Fibroblast of pulmonary artery (primary cell): ENCODE measurements around the gene SCYGR6.
"Not testable (repeated sequence)": the region's sequence is repeated elsewhere in the genome, so short reads cannot be mapped to it uniquely, and the experiment has no call there.

Experiments used
- DNase-seq: peaks from one replicate; pipeline ENCODE4 v3.0.0-alpha.2; 2010; ENCODE audit warnings: low read depth
- H3K4me3 ChIP-seq: replicated peaks from 2 replicates; pipeline ENCODE4 v1.5.1; 2011; ENCODE audit warnings: low read depth, mild to moderate bottlenecking, control low read depth, low read length, moderate library complexity
- TF ChIP-seq, protein P1 (sequence below): IDR thresholded peaks from 2 replicates; pipeline ENCODE4 v1.5.1; 2011; ENCODE audit warnings: mild to moderate bottlenecking, control low read depth, low read length, inconsistent platforms; ENCODE audit errors: missing control alignments

Gene SCYGR6

DNA sequence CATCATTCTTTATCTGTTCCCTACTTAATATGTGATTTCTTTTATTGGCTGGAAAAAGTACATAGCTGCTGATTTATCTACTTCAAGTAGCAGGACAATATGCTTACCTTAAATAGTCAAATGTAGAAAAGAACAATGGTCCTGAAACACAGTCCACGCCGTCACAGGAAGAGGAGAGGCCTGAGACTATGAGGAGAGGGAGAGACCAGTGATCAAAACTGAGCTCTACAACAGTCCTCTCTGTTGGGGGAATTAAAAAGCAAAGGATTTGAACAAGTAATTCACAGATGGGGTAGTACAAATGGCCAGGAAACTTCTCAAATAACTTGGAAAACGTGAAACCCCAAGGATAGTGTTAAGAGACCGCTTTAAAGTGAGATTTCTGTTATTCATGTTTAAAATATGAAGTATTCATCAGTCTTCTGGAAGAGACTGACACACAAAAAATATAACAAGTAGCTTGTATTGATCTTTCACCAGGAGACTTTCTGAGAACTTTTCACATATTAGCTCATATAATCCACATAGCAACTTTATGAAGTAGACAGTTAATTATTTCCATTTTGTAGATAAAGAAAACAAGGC is 41.3 kb upstream of the SCYGR6 start:
- TF ChIP-seq, protein P1, sequence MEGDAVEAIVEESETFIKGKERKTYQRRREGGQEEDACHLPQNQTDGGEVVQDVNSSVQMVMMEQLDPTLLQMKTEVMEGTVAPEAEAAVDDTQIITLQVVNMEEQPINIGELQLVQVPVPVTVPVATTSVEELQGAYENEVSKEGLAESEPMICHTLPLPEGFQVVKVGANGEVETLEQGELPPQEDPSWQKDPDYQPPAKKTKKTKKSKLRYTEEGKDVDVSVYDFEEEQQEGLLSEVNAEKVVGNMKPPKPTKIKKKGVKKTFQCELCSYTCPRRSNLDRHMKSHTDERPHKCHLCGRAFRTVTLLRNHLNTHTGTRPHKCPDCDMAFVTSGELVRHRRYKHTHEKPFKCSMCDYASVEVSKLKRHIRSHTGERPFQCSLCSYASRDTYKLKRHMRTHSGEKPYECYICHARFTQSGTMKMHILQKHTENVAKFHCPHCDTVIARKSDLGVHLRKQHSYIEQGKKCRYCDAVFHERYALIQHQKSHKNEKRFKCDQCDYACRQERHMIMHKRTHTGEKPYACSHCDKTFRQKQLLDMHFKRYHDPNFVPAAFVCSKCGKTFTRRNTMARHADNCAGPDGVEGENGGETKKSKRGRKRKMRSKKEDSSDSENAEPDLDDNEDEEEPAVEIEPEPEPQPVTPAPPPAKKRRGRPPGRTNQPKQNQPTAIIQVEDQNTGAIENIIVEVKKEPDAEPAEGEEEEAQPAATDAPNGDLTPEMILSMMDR = no peak
- DNase-seq = peak; percentile 26
- no peak overlapping the region for H3K4me3 ChIP-seq

DNA sequence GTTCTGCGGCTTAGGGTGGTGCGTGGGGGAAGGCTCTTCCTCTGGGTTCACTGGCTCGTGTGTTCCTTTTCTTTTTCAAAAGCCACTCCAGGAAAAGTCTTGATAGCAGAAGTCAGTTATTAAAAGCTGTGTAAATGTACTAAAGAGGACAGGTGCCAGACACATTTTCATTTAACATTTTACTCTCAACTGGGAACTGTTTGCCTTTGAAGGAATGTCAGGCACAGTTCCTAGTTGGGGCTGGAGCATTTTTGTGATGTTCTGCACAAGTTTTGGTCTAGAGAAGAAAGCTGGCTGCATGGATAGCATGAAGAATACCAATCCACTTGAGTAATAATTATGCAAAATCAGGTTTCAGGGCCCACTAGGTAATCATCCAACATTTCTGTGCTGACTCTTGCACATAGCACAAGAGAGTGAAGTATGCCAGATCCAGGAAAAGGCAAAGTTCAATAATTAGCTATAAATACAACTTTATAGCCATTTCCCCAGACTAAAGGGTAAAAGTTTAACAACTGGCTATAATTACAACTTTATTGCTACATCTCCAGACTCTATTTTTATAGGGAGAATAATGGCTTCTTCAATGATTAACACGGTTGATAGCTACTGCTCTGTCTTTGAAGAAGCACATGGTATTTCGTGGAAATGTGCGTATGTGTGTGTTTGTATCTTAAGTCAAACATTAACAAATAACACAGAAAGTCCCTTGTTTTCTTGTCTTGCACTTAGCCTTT is 37.4 kb upstream of the SCYGR6 start:
- DNase-seq = no peak
- TF ChIP-seq, protein P1 = no peak
- no peak overlapping the region for H3K4me3 ChIP-seq

DNA sequence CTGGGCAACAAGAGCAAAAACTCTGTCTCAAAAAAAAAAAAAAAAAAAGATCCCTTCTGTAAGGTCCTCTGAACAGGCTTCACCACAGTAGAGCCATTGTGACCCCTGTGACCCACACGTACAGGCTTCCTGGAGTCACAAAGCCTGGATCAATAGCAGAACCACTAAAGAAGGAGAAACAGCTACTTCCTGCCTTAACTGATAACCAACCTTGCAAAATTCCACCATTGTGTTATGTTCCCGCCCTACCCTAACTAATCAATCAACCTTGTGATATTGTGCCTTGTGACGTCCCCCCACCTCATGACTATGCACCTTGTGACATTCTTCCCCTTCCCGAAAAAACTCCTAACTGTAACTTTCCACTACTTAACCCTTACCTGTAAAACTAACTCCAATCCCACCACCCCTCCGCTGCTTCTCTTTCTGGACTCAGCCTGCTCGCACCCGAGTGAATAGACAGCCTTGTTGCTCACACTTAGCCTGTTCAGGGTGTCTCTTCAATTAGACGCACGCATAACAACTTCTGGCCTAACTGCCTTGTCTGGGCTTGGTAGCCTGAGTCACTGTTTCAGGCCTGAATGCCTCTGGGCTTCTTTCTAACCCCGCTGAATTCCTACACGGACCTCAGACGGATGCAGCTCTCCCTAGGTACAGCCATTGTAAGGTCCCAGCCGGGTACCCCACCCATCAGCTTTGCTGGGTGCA is 35.0 kb upstream of the SCYGR6 start:
- no peak for DNase-seq
- H3K4me3 ChIP-seq = no peak overlapping the region
- TF ChIP-seq, protein P1 = no peak

DNA sequence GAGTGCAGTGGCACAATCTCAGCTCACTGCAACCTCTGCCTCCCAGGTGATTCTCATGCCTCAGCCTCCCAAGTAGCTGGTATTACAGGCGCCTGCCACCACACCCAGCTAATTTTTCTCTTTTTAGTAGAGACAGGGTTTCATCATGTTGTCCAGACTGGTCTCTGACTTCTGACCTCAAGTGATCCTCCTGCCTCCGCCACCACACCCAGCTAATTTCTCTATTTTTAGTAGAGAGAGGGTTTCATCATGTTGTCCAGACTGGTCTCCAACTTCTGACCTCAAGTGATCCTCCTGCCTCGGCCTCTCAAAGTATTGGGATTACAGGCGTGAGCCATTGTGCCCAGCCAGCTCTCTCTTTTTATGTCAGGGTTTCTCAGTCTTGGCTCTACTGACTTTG is 31.7 kb upstream of the SCYGR6 start:
- not testable (repeated sequence) for DNase-seq, H3K4me3 ChIP-seq

DNA sequence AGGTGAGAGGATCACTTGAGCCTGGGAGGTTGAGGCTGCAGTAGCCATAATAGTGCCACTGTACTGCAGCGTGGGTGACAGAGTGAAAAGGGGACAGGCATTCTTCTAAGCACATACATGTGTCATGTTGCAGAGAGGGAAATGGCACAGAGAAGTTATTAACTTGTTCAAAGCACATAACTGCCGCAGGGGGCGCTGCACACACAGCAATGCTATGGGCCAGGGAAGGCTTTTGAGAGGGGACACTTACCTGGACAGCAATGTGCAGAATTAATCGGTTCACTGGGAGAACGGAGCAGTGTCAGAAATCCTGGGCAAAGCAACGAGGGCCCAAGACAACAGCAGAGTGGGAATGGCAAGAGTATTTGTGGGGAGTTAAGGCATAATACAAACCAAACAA is 23.5 kb upstream of the SCYGR6 start:
- no peak overlapping the region for H3K4me3 ChIP-seq
- TF ChIP-seq, protein P1 = peak; percentile 40
- DNase-seq = peak; percentile 10

DNA sequence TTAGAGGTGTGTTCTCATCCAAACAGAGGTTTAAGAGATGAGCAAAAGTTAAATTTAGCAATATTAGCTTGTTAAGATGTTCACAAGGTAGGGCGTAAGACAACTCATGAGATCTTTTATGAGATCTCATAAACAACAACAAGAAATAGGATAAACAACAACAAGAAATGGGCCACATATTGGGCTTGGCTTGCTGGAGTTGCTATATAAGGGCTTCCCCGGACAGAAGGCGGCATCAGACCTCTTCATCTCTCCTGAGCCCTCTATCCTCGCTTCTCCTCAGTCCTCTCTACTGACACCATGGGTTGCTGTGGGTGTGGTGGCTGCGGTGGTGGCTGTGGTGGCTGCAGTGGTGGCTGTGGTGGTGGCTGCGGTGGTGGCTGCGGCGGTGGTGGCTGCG is 21.0 kb upstream of the SCYGR6 start, which contains the start of gene SCYGR8:
TSS of gene SCYGR8 (plus strand) at position 301 of the 400 bp plus-strand sequence. CDS start at position 301, 0 bp downstream.
- TF ChIP-seq, protein P1 = no peak

DNA sequence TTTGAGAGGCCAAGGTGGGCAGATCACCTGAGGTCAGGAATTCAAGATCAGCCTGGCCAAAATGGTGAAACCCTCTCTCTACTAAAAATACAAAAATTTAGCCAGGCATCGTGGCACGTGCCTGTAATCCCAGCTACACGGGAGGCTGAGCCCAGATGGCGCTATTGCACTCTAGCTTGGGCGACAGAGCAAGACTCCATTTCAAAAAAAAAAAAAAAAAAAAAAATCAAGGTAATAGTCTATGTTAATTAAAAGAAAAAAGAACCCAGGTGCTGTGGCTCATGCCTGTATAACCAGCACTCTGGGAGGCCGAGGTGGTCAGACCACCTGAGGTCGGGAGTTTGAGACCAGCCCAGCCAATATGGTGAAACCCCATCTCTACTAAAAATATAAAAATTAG is 16.1 kb upstream of the SCYGR6 start:
- not testable (repeated sequence) for DNase-seq, H3K4me3 ChIP-seq

More for the DNA sequence above, 21.0 kb upstream of the SCYGR6 start, which contains the start of gene SCYGR8:
- H3K4me3 ChIP-seq = no peak within 1 kb of the TSS
- DNase-seq = no peak
